Astrocyte (in vitro differentiated cells and primary cell): ENCODE results near the gene KL. TPM values are rescaled to one million over a fixed set of nuclear protein-coding genes. Genes with fewer than 3 reads are reported as not detected.

Experiments
- DNase-seq: peaks from one replicate; pipeline ENCODE4 v3.0.0-alpha.2; 2010; ENCODE audit warnings: low read depth
- FAIRE-seq: peaks from 2 replicates; lab custom pipeline; 2011; peaks lifted over from hg19 to GRCh38; lab: Jason Lieb, UNC
- H2AFZ ChIP-seq: 2 replicates; pipeline ENCODE4 v1.6.0; 2012; ENCODE audit warnings: low read depth, low read length, inconsistent platforms
- H3K27ac ChIP-seq: 2 replicates; pipeline ENCODE4 v1.5.1; 2011; ENCODE audit warnings: low read depth, low read length, inconsistent platforms
- H3K27me3 ChIP-seq: 2 replicates; pipeline ENCODE4 v1.6.0; 2011; ENCODE audit warnings: low read length, inconsistent platforms; ENCODE audit not compliant: insufficient read depth
- H3K36me3 ChIP-seq: 2 replicates; pipeline ENCODE4 v1.5.1; 2011; ENCODE audit warnings: low read length, inconsistent platforms; ENCODE audit not compliant: insufficient read depth
- H3K4me1 ChIP-seq: 2 replicates; pipeline ENCODE4 v1.5.1; 2011; ENCODE audit warnings: low read length, inconsistent platforms; ENCODE audit not compliant: insufficient read depth
- H3K4me2 ChIP-seq: 2 replicates; pipeline ENCODE4 v1.6.0; 2012; ENCODE audit warnings: low read length, inconsistent platforms
- H3K4me3 ChIP-seq: 2 replicates; pipeline ENCODE4 v1.5.1; 2011; ENCODE audit warnings: low read depth, mild to moderate bottlenecking, low read length, inconsistent platforms; ENCODE audit not compliant: insufficient read depth
- H3K79me2 ChIP-seq: 2 replicates; pipeline ENCODE4 v1.6.0; 2012; ENCODE audit warnings: mild to moderate bottlenecking, low read length, inconsistent platforms; ENCODE audit not compliant: insufficient read depth
- H3K9ac ChIP-seq: 2 replicates; pipeline ENCODE4 v1.6.0; 2012; ENCODE audit warnings: mild to moderate bottlenecking, low read length, inconsistent platforms
- H3K9me3 ChIP-seq: 2 replicates; pipeline ENCODE4 v1.5.1; 2012; ENCODE audit warnings: low read depth, mild to moderate bottlenecking, low read length, inconsistent platforms; ENCODE audit not compliant: insufficient read depth
- H4K20me1 ChIP-seq: 2 replicates; pipeline ENCODE4 v1.6.0; 2012; ENCODE audit warnings: low read length, inconsistent platforms; ENCODE audit not compliant: insufficient read depth
- H3K27ac Mint-ChIP-seq: one replicate; pipeline ENCODE4 v1.8.0; 2021; ENCODE audit warnings: mild to moderate bottlenecking, mixed read lengths; ENCODE audit not compliant: unreplicated experiment
- H3K27me3 Mint-ChIP-seq: one replicate; pipeline ENCODE4 v1.8.0; 2021; ENCODE audit warnings: low read depth, mixed read lengths; ENCODE audit not compliant: unreplicated experiment
- H3K36me3 Mint-ChIP-seq: one replicate; pipeline ENCODE4 v1.8.0; 2021; ENCODE audit warnings: low read depth, mixed read lengths; ENCODE audit not compliant: unreplicated experiment
- H3K4me1 Mint-ChIP-seq: one replicate; pipeline ENCODE4 v1.8.0; 2021; ENCODE audit warnings: low read depth, mixed read lengths; ENCODE audit not compliant: unreplicated experiment
- H3K4me3 Mint-ChIP-seq: one replicate; pipeline ENCODE4 v1.8.0; 2021; ENCODE audit warnings: mild to moderate bottlenecking, moderate library complexity, mixed read lengths; ENCODE audit not compliant: unreplicated experiment
- H3K9me3 Mint-ChIP-seq: one replicate; pipeline ENCODE4 v1.8.0; 2021; ENCODE audit warnings: mild to moderate bottlenecking, mixed read lengths; ENCODE audit not compliant: unreplicated experiment
- EZH2 ChIP-seq: IDR thresholded peaks from 2 replicates; pipeline ENCODE4 v1.6.1; 2012; ENCODE audit warnings: mild to moderate bottlenecking, low read length, inconsistent platforms; ENCODE audit not compliant: insufficient read depth
- total RNA-seq: library from RNA; stranded (reverse); gene quantifications from 2 replicates; pipeline ENCODE4 v1.2.1, GENCODE V29; 2021
- TF ChIP-seq, protein P1 (sequence below): IDR thresholded peaks from 2 replicates; pipeline ENCODE4 v1.5.1; 2011; ENCODE audit warnings: low read depth, mild to moderate bottlenecking, inconsistent platforms, low read length, moderate library complexity; ENCODE audit not compliant: insufficient read depth

KL gene
- total RNA-seq, 1 donor from 2014 or later, result 0.07 TPM

DNA sequence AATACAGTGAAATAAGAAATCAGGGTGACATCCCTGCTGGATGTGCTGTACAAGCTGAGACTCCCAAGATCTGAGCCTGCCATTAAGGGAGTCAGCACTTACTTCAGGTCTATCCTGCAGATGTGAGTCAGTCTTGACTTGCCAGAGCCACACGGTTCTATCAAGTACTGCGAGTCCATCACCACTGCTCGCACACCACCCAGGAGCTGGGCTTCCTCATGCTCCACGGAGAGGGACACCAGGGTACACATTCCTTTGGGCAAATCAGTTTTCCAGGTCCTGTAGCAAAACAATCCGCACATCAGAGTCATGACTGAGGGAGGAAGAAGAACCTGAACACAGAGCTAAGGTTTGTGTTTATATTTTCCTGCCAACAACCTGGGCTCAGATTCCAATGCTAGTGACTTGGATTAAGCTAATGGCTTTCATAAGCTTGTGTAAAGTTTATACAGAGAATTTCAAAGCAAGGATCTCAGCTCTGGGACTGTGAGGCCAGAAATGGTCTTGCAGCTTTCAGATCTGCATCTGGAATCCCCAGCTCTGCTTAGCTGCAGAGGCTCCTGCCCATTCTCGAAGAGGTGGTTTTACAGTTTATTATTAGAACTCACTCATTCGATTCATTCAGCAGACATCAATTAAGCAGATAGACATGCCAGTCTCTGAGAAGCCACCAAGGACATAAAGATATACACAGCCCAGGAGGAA, 90.6 kb downstream of the KL start:
- H3K4me1 Mint-ChIP-seq, result peaks cover 6% of the 10 kb centered on the region
- no peak for TF ChIP-seq EZH2
- TF ChIP-seq, protein P1, sequence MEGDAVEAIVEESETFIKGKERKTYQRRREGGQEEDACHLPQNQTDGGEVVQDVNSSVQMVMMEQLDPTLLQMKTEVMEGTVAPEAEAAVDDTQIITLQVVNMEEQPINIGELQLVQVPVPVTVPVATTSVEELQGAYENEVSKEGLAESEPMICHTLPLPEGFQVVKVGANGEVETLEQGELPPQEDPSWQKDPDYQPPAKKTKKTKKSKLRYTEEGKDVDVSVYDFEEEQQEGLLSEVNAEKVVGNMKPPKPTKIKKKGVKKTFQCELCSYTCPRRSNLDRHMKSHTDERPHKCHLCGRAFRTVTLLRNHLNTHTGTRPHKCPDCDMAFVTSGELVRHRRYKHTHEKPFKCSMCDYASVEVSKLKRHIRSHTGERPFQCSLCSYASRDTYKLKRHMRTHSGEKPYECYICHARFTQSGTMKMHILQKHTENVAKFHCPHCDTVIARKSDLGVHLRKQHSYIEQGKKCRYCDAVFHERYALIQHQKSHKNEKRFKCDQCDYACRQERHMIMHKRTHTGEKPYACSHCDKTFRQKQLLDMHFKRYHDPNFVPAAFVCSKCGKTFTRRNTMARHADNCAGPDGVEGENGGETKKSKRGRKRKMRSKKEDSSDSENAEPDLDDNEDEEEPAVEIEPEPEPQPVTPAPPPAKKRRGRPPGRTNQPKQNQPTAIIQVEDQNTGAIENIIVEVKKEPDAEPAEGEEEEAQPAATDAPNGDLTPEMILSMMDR, result no peak
- no peak overlapping the region for H3K27ac ChIP-seq

DNA sequence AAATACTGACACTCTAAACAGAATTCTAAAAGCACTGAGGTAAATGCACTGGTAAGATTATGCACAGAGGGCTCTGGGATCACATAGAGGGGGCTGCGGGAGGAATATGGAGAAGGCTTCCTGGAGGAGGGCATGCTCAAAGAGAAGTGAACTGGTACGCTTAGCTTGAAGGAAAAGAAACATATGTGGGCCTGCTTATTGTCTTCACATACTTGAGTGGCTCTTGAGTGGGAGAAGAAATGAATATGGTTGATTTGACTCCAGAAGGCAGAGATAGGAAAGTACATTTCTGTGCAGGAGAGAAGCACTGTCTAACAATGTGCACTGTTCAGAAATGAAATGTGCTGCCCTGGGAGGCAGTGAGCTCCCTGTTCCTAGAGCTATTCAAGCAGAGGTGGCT, 91.1 kb downstream of the KL start:
- H3K27ac ChIP-seq, result no peak overlapping the region
- H3K36me3 ChIP-seq, result peaks cover 58% of the 10 kb centered on the region
- H4K20me1 ChIP-seq, result no peaks in the 10 kb centered on the region
- H3K27me3 ChIP-seq, result no peaks in the 10 kb centered on the region
- H3K79me2 ChIP-seq, result no peaks in the 10 kb centered on the region
- no peak overlapping the region for H3K4me3 Mint-ChIP-seq
- peak overlapping the region; percentile 19 for H3K27ac Mint-ChIP-seq
- H3K4me1 Mint-ChIP-seq, result peaks cover 4% of the 10 kb centered on the region
- no peak overlapping the region for H3K9ac ChIP-seq
- H3K4me1 ChIP-seq, result peaks cover 20% of the 10 kb centered on the region
- H3K9me3 ChIP-seq, result no peaks in the 10 kb centered on the region
- no peak for DNase-seq
- H3K27me3 Mint-ChIP-seq, result no peaks in the 10 kb centered on the region
- H3K9me3 Mint-ChIP-seq, result no peaks in the 10 kb centered on the region
- H2AFZ ChIP-seq, result no peak overlapping the region
- no peak for TF ChIP-seq EZH2
- TF ChIP-seq, protein P1, result no peak
- FAIRE-seq, result no peak
- no peak overlapping the region for H3K4me2 ChIP-seq
- peaks cover 38% of the 10 kb centered on the region for H3K36me3 Mint-ChIP-seq
- no peak overlapping the region for H3K4me3 ChIP-seq

More for the DNA sequence above, 90.6 kb downstream of the KL start:
- Histone ChIP-seq H3K36me3 (peaks cover 56% of the 10 kb centered on the region), H3K27me3 (no peaks in the 10 kb centered on the region), H3K4me3 (no peak overlapping the region), H2AFZ (no peak overlapping the region), H3K9ac (no peak overlapping the region), H3K4me2 (no peak overlapping the region), H3K4me1 (peaks cover 16% of the 10 kb centered on the region), H4K20me1 (no peaks in the 10 kb centered on the region), H3K9me3 (no peaks in the 10 kb centered on the region), H3K79me2 (no peaks in the 10 kb centered on the region)
- Mint-ChIP-seq H3K27ac (no peak overlapping the region), H3K4me3 (no peak overlapping the region), H3K36me3 (peaks cover 37% of the 10 kb centered on the region), H3K27me3 (no peaks in the 10 kb centered on the region), H3K9me3 (no peaks in the 10 kb centered on the region)
- DNase-seq (no peak), FAIRE-seq (no peak)

DNA sequence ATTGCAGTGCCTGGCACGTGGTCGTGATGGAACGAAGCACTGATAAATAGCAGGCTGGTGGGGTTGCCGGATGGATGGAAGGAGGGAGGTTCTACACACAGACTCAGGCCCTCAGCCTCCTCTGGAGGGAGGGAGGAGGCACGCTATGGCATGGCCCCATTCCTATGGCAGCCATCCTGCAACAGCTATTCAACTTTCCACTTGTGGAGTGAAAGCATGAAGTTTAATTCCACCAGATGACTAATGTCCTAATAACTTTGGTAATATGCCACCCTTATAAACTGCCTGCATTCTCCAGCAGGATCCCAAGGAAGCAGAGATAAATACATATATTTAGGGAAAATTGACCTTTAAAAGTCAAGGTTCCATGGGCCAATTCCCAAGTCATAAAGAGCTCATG, 92.4 kb downstream of the KL start:
- H3K4me3 Mint-ChIP-seq, result no peak overlapping the region
- Histone ChIP-seq H3K36me3 (peaks cover 63% of the 10 kb centered on the region), H3K4me1 (peaks cover 20% of the 10 kb centered on the region), H3K9ac (no peak overlapping the region), H3K9me3 (no peaks in the 10 kb centered on the region), H4K20me1 (no peaks in the 10 kb centered on the region), H3K27ac (no peak overlapping the region), H3K4me3 (no peak overlapping the region), H3K27me3 (no peaks in the 10 kb centered on the region), H3K79me2 (no peaks in the 10 kb centered on the region), H3K4me2 (no peak overlapping the region), H2AFZ (no peak overlapping the region)
- no peaks in the 10 kb centered on the region for H3K9me3 Mint-ChIP-seq
- DNase-seq, result no peak
- peaks cover 4% of the 10 kb centered on the region for H3K4me1 Mint-ChIP-seq
- no peaks in the 10 kb centered on the region for H3K27me3 Mint-ChIP-seq
- FAIRE-seq, result peak; percentile 87
- TF ChIP-seq EZH2, result no peak
- TF ChIP-seq, protein P1, result no peak
- no peak overlapping the region for H3K27ac Mint-ChIP-seq
- peaks cover 43% of the 10 kb centered on the region for H3K36me3 Mint-ChIP-seq
